Hepatocyte (in vitro differentiated cells): ENCODE data around the gene NAXD. TPM values are rescaled to one million over a fixed set of nuclear protein-coding genes. Genes with fewer than 3 reads are reported as not detected.

Experiments used
- DNase-seq: peaks from one replicate; pipeline ENCODE4 v3.0.0-alpha.2; 2016; ENCODE audit warnings: low spot score
- H2AFZ ChIP-seq: fragments of 200-600 bp; sonication (generic); 2 replicates; pipeline ENCODE4 v1.6.0; 2016; ENCODE audit warnings: antibody characterized with exemption, mild to moderate bottlenecking
- H3K27ac ChIP-seq: fragments of 200-600 bp; sonication (generic); 2 replicates; pipeline ENCODE4 v1.5.1; 2016; ENCODE audit warnings: mild to moderate bottlenecking
- H3K27me3 ChIP-seq: fragments of 200-600 bp; sonication (generic); 2 replicates; pipeline ENCODE4 v1.6.1; 2016
- H3K36me3 ChIP-seq: fragments of 200-600 bp; sonication (generic); replicated peaks from 2 replicates; pipeline ENCODE4 v1.5.1; 2016; ENCODE audit warnings: low read depth; ENCODE audit not compliant: insufficient read depth
- H3K4me1 ChIP-seq: fragments of 200-600 bp; sonication (generic); 2 replicates; pipeline ENCODE4 v1.5.1; 2016; ENCODE audit warnings: mild to moderate bottlenecking, moderate library complexity; ENCODE audit not compliant: insufficient read depth
- H3K4me2 ChIP-seq: fragments of 200-600 bp; sonication (generic); 2 replicates; pipeline ENCODE4 v1.6.0; 2016
- H3K4me3 ChIP-seq: fragments of 200-600 bp; sonication (generic); 2 replicates; pipeline ENCODE4 v1.5.1; 2016; ENCODE audit warnings: mild to moderate bottlenecking
- H3K79me2 ChIP-seq: fragments of 200-600 bp; sonication (generic); 2 replicates; pipeline ENCODE4 v1.6.0; 2017; ENCODE audit warnings: mild to moderate bottlenecking
- H3K9me2 ChIP-seq: fragments of 200-600 bp; sonication (generic); replicated peaks from 2 replicates; pipeline ENCODE4 v1.6.0; 2017; ENCODE audit warnings: mild to moderate bottlenecking; ENCODE audit not compliant: insufficient read depth
- H3K9me3 ChIP-seq: fragments of 200-600 bp; sonication (generic); 2 replicates; pipeline ENCODE4 v1.5.1; 2016; ENCODE audit warnings: low read depth, mild to moderate bottlenecking
- H4K20me1 ChIP-seq: fragments of 200-600 bp; sonication (generic); 2 replicates; pipeline ENCODE4 v1.6.0; 2016; ENCODE audit warnings: mild to moderate bottlenecking; ENCODE audit not compliant: insufficient read depth, poor library complexity, severe bottlenecking
- CTCF ChIP-seq: fragments of 200-600 bp; sonication (generic); IDR thresholded peaks from 2 replicates; pipeline ENCODE4 v1.5.1; 2016; ENCODE audit warnings: antibody characterized with exemption, mild to moderate bottlenecking; ENCODE audit not compliant: poor library complexity
- EZH2 ChIP-seq: fragments of 200-600 bp; sonication (generic); IDR thresholded peaks from 2 replicates; pipeline ENCODE4 v1.6.1; 2016; ENCODE audit warnings: antibody characterized with exemption, mild to moderate bottlenecking, borderline replicate concordance
- EZH2phosphoT487 ChIP-seq: fragments of 200-600 bp; sonication (generic); IDR thresholded peaks from one replicate; pipeline ENCODE4 v1.6.1; 2018; ENCODE audit warnings: antibody characterized with exemption, mild to moderate bottlenecking, low read depth, moderate library complexity; ENCODE audit not compliant: unreplicated experiment, severe bottlenecking
- WGBS: methylation state at CpG from one replicate; pipeline ENCODE4 v1.1.6; 2016; ENCODE audit warnings: low lambda C conversion rate; ENCODE audit errors: missing lambda C conversion rate; 5-methylcytosine and 5-hydroxymethylcytosine counted together
- polyA plus RNA-seq: library from polyadenylated mRNA; unstranded; fragments of >200 nt; fragmentation: Nextera tagmentation; extraction: Ambion mirVana; gene quantifications from 2 replicates; pipeline ENCODE4 v1.2.1, GENCODE V29; 2016
- total RNA-seq: library from RNA; depleted of rRNA; stranded (reverse); fragments of >200 nt; gene quantifications from 2 replicates; pipeline ENCODE4 v1.2.3, GENCODE V29; 2014

The NAXD gene
- total and polyA plus RNA-seq, 2 experiments from 2014 or later = 30.9 to 34.5 TPM

- Histone ChIP-seq H3K79me2 (peaks cover 100% of the 10 kb centered on the region), H3K36me3 (no peaks in the 10 kb centered on the region), H3K9me3 (no peaks in the 10 kb centered on the region)
These were observed 12.6 kb downstream of the NAXD start for GRCh38 chr13:110627761-110628476.

GRCh38 chr13:110628477-110628793, 13.1 kb downstream of the NAXD start:
- Histone ChIP-seq H3K4me3 (no peak overlapping the region), H3K4me2 (peak overlapping the region; percentile 68), H3K27ac (peak overlapping the region; percentile 94)

More at GRCh38 chr13:110627761-110628476, 12.6 kb downstream of the NAXD start:
- no peak overlapping the region for H3K4me3 ChIP-seq
- no peaks in the 10 kb centered on the region for H3K27me3 ChIP-seq
- H3K27ac ChIP-seq = peak overlapping the region; percentile 94
- H4K20me1 ChIP-seq = peaks cover 54% of the 10 kb centered on the region
- no peak overlapping the region for H3K4me2 ChIP-seq
- peaks cover 32% of the 10 kb centered on the region for H3K4me1 ChIP-seq
- WGBS = 88% methylated on average over 12 of the region's 12 CpGs
- no peak for TF ChIP-seq EZH2
- TF ChIP-seq EZH2phosphoT487 = no peak
- TF ChIP-seq CTCF = no peak
- H3K9me2 ChIP-seq = no peaks in the 10 kb centered on the region
- no peak for DNase-seq
- H2AFZ ChIP-seq = no peak overlapping the region

GRCh38 chr13:110628952-110629701, 13.8 kb downstream of the NAXD start:
- H4K20me1 ChIP-seq = peaks cover 61% of the 10 kb centered on the region
- 73% methylated on average over 19 of the region's 19 CpGs for WGBS

More at GRCh38 chr13:110628477-110628793, 13.1 kb downstream of the NAXD start:
- no peaks in the 10 kb centered on the region for H3K9me2 ChIP-seq
- TF ChIP-seq EZH2 (no peak), CTCF (no peak), EZH2phosphoT487 (no peak)
- WGBS = 54% methylated on average over 13 of the region's 13 CpGs
- peaks cover 32% of the 10 kb centered on the region for H3K4me1 ChIP-seq
- peak; percentile 72 for DNase-seq
- H3K9me3 ChIP-seq = no peaks in the 10 kb centered on the region
- H3K27me3 ChIP-seq = no peaks in the 10 kb centered on the region
- no peak overlapping the region for H2AFZ ChIP-seq
- H3K79me2 ChIP-seq = peaks cover 97% of the 10 kb centered on the region
- H3K36me3 ChIP-seq = no peaks in the 10 kb centered on the region
- H4K20me1 ChIP-seq = peaks cover 55% of the 10 kb centered on the region

More at GRCh38 chr13:110628952-110629701, 13.8 kb downstream of the NAXD start:
- no peak for TF ChIP-seq EZH2phosphoT487
- TF ChIP-seq EZH2 = no peak
- TF ChIP-seq CTCF = no peak
- no peaks in the 10 kb centered on the region for H3K36me3 ChIP-seq
- peak; percentile 49 for DNase-seq
- peak overlapping the region; percentile 94 for H3K27ac ChIP-seq
- H3K27me3 ChIP-seq = no peaks in the 10 kb centered on the region
- H3K9me2 ChIP-seq = no peaks in the 10 kb centered on the region
- H2AFZ ChIP-seq = no peak overlapping the region
- H3K4me1 ChIP-seq = peaks cover 32% of the 10 kb centered on the region
- no peaks in the 10 kb centered on the region for H3K9me3 ChIP-seq
- peak overlapping the region; percentile 68 for H3K4me2 ChIP-seq
- no peak overlapping the region for H3K4me3 ChIP-seq
- peaks cover 97% of the 10 kb centered on the region for H3K79me2 ChIP-seq
